HG03103 (cell line): Measurements from ENCODE around the gene PMPCB.

ENCODE experiments used
- ATAC-seq: cut with Tn5 transposase; IDR thresholded peaks from one replicate; pipeline ENCODE4 v1.9.1; 2021; ENCODE audit warnings: low read depth; ENCODE audit not compliant: unreplicated experiment

The PMPCB gene

DNA sequence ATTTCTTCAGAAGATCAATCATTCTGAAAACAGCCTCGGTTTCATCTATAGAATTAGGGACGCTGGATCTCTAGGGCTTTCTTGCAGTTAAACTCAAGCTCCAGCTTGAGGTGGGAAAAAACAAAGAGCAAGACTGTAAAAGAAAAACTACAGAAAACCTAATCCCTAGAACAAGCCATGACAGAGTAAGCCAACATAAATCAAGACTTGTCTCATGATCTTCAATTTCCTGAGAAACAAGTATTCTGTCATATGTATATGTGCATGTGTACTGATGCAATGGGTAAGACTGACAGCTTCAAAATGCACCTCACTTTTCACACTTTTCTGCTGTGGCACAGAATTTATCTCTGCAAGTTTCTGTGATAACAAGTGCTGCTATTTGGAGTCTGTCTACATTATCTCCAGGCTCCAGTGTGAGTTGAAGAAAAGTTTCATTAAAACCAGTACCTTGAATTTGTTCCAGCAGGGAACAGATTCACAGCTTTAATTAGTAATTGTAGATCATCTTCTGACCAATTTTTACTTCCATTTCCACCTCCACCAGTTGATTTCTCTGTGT lies 19.2 kb downstream of the PMPCB start:
- ATAC-seq = no peak

GRCh38 chr7:103317009-103317408 lies 19.8 kb downstream of the PMPCB start:
- no peak for ATAC-seq

DNA sequence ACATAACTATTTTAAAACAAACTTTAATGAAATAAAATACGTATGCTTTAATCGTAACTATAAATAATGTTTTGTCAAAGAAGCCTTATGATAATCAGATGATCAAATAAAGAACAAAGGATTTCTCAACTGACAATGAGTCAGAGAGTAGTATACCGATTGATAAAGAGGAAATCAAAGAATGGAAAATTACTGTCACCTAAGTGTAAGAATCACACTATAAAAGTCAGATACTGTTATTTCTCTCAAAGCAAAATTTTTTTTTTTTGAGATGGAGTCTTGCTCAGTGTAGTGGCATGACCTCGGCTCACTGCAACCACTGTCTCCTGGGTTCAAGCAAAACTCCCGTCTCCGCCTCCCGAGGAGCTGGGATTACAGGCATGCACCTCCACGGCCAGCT lies 28.5 kb downstream of the PMPCB start:
- no peak for ATAC-seq

DNA sequence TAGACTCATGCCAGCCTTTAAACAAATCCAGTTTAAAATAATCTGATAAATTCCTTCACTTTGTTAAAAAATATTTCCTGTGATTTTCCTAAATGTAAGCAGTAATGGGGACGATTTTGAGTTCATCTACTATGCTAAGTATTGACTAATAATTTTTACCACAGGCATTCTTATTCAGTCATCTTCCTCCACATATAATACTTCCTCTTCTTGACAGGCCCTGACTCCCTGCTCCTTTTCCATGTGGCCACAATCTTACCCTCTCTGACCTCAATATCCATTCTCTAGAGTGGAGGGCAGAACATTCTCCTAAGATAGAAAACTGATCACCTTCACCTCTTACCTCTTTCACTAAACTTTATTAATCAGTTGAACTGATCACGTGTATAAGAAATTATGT lies 39.5 kb downstream of the PMPCB start:
- no peak for ATAC-seq

DNA sequence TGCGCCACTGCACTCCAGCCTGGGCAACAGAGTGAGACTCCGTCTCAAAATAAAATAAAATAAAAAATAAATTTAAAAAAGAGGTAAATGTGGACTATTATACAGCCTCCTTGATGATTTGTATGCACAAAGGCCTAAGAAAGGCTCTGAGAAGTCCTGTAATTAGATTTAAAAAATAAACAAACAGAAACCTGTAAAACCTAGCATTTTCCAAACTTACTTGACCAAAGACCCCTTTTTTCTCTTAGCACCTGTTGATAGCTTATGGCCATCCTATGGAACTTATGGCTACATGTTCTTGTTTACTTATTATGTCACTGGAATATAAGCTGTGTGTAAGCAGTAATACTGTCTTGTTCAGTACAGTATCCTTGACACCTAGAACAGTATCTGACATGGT lies 41.6 kb downstream of the PMPCB start:
- no peak for ATAC-seq

DNA sequence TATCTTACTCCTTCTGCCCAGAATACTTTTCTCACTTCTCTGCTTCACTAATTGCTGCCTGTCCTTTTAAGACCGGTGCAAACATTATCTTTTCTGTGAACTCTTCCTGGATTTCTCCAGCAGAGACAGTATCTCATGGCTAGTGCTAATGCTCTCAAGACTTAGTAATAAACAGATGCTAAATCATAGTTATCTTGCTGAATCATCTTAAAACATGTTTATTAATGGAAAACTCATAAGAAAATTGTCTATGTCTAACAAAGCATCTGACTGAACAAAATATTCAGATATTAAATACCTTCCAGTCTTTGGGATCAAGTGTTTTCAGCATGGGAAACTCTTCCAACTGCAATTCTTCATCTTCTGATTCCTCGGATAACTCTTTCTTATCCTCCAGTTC lies 44.2 kb downstream of the PMPCB start:
- ATAC-seq = no peak

DNA sequence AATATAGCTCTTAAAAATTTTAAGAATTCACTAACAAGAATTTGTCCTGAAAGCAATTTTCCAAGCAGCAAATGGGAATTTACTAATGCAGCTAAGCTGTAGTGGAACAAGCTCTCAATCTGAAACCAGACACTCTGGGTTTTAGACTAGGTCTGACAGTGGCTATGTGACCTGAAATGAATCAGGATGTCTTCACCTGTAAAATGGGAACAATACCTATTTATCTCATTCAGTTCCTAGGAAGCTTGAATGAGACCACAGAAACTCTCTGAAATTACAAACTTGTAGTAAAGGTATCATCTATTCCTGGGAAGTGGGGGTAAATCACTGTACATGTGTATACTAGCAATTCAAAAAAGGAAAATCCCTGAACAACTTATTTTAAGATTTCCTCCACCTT lies 46.1 kb downstream of the PMPCB start:
- ATAC-seq = no peak

DNA sequence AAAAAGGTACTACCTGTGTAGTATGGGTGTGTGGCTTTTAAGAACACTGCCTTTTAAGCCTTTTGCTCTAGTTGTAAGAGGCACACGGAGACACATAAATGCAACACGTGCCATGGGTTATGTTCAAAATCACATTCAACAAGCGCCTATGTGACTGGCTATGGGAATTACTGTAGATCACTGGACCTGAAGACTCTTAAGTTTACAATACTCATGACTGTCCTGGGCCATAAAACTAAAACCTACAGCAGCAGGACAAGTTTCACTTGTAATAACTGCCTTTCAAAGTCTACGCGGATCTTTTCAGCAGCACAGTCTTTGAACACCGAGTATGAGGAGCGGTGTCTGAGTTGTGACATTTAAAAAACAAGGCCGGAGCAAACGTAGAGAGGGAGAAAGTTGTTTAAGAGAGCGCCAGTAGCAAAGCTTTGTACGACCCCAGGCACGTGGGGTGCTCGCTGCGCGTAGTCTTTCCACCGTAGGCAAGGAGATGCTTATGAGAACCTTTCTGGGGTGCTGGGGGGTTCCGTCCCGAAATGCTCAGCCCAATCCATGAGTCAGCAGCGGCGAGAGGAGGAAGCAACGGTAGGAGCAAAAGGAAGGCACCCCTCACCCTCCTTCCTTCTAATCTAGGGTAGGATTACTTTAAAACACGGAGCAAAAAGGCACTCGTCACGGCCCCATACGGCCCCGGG lies 46.7 kb downstream of the PMPCB start:
- no peak for ATAC-seq

GRCh38 chr7:103344453-103345149 lies 47.4 kb downstream of the PMPCB start, which contains the start of gene DNAJC2:
TSS of gene DNAJC2 (minus strand) at chr7:103344767. CDS start at chr7:103344622, 145 bp downstream.
- ATAC-seq = peak; percentile 76

GRCh38 chr7:103346396-103346795 lies 49.2 kb downstream of the PMPCB start:
- no peak for ATAC-seq

- peak; percentile 57 for ATAC-seq
Observed at GRCh38 chr7:103347507-103348267, 50.5 kb downstream of the PMPCB start, which contains the start of gene PSMC2. TSS of gene PSMC2 (plus strand) at chr7:103347643. CDS start at chr7:103347712, 69 bp downstream.

DNA sequence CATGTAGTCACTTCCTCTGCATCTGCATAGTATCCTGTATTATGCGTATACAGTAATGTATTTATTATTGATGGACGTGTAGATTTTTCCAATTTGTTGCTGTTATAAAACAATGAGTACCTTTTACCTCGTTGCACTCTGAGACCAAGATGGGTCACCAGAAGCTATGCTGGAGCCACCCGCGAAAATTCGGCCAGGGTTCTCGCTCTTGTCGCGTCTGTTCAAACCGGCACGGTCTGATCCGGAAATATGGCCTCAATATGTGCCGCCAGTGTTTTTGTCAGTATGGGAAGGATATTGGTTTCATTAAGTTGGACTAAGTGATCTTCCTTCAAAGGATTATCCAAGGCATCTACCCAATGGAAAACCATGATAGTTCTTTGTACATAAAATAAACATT lies 51.2 kb downstream of the PMPCB start:
- ATAC-seq = no peak

DNA sequence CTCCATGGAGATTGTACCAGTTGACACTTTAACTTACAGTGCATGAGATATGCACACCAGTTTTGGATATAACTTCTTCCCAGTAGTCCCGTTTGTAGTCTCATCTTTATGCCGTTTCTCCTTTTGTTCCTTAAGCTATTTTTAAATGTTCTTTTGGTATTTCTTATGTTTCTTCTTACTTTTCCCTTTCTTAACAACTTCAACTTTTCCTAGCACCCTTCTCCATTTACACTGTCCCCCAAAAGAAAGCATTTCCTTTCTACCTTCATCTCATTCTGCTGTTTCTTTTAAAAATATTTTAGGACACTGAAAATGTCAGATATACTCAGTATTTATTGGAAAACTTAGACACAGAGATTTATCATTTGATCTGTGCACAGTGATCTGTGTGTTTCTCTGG lies 51.7 kb downstream of the PMPCB start:
- no peak for ATAC-seq

GRCh38 chr7:103349805-103350204 lies 52.6 kb downstream of the PMPCB start:
- no peak for ATAC-seq
